Astrocyte of the cerebellum (primary cell): ENCODE results near the gene MLANA.

ENCODE experiments used
- DNase-seq: peaks from one replicate; pipeline ENCODE4 v3.0.0-alpha.2; 2011; ENCODE audit warnings: low read depth
- H3K4me3 ChIP-seq: 2 replicates; pipeline ENCODE4 v1.5.1; 2011; ENCODE audit warnings: mild to moderate bottlenecking, low read depth, low read length, moderate library complexity
- CTCF ChIP-seq: IDR thresholded peaks from 2 replicates; pipeline ENCODE4 v1.5.1; 2012; ENCODE audit warnings: low read length, low read depth, moderate library complexity, mild to moderate bottlenecking; ENCODE audit errors: missing control alignments
- in situ Hi-C: cut with HindIII; loops from 2 replicates; pipeline ENCODE4 v1.10.0; 2017; ENCODE audit warnings: low sequenced_read_pairs

MLANA gene

DNA sequence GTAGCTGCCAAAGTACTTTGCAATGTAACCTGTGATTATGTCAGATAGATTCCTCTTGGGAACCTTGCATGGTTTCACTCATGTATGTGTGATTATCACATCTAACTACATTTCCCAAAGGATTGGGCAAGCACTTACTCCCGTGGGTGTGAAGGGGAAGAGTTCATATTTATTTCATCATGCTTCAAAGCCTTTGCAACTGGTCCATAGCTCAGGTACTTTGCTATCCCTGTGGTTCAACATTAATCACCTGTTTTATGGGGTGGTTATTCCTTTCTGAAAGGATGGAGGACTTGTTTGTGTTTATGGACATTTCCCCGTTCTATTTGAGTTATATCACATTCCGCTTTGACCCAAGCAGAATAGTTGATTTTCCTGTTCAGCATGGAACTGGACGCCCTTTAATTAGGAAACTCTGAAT, 44.2 kb upstream of the MLANA start:
- TF ChIP-seq CTCF: no peak
- in situ Hi-C loops: no loop called here
- no peak overlapping the region for H3K4me3 ChIP-seq
- no peak for DNase-seq

DNA sequence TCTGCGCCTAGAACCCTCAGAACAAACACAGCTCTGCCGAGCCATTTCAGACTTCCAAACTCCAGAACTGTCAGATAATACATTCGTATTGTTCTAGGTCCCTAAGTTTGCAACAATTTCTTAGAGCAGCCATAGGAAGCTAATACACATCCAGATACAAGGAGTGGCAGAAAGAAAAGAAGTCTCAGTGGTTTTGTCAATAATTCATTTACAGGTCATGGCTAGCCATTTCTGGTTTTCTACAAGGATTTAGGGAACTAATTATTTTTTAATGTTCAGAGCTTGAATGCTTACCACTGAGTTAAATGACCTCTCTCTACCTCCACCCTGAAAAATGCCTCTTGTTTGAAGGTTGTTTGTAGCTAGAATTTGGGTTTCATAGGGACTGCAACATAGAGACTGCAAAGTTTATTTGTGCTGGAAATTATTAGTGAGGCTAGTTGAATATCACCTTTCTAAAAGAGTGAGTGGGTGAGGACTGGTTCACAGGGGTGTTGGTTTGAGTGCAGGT, 42.3 kb upstream of the MLANA start:
- in situ Hi-C loops: no loop called here
- H3K4me3 ChIP-seq: no peak overlapping the region
- TF ChIP-seq CTCF: no peak
- no peak for DNase-seq

DNA sequence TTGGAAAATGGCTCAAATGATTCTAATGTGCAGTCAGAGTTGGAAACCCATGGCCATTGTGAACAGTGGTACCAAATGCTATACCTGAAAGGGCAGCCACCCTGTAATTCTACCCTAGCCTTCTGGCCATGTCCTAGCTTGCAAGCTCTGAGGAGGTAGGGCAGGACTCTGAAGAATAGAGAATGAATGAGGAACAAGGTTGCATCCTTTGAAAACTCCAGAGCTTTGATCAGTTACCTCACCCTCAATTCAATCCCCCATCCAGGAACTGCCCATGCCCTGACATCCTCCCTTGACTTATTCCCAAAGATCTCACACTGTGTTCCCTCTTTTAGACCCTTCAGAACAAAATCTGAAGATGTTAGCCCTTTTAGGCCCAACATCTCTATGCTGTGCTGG, 40.0 kb upstream of the MLANA start:
- in situ Hi-C loops: no loop called here
- H3K4me3 ChIP-seq: no peak overlapping the region
- no peak for DNase-seq
- TF ChIP-seq CTCF: no peak

DNA sequence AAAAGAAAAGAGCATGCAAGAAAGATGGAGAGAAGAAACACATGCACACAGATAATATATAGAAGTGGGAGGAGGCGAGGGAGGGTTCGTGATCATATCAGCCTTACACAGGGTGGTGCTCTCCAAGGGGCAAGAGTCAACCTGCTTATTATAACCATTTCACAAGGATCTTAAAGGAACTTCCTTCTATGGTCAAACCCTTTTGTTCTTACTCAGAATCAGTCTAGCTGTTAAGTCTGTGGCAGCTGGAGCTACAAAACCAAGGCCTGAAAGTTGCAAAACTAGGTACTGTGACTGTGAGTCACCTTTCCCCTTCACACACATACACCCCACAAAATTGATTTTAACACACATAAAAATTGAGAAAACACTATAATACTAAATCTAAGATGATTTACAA, 39.2 kb upstream of the MLANA start:
- no peak for TF ChIP-seq CTCF
- no peak for DNase-seq
- no peak overlapping the region for H3K4me3 ChIP-seq
- in situ Hi-C loops: no loop called here

- in situ Hi-C loops: no loop called here
- no peak for DNase-seq
- no peak overlapping the region for H3K4me3 ChIP-seq
- no peak for TF ChIP-seq CTCF
These were observed 37.7 kb upstream of the MLANA start for GRCh38 chr9:5852987-5853386.

DNA sequence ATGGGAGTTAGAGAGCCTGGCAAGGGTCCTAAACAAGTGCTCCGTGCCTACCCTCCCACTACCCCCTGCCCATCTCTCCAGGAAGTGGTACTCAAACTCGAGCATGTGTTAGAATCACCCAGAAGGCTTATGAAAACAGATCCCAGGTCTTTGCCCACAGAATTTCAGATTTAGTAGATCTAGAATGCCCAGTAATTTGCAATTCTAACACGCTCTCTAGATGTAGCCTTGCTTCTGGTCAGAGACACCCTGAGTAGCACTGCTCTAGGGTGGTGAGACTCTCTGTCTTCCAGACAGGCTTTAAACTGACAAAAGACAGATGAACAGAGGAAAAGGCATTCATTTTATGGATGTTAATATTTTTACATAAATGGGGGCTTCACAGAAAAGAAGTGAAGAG, 37.1 kb upstream of the MLANA start:
- no peak for DNase-seq
- TF ChIP-seq CTCF: no peak
- H3K4me3 ChIP-seq: no peak overlapping the region
- in situ Hi-C loops: no loop called here
